ENCODE data around the gene CSNK1G1. TPM values are rescaled to one million over a fixed set of nuclear protein-coding genes. Genes with fewer than 3 reads are reported as not detected.
A peak's percentile ranks its signal among the peaks of the same experiment; 100 is the strongest.

CSNK1G1 gene
- total RNA-seq, 4 donors from 2014 or later = 19.1 to 50.0 (median 21.3) TPM

DNA sequence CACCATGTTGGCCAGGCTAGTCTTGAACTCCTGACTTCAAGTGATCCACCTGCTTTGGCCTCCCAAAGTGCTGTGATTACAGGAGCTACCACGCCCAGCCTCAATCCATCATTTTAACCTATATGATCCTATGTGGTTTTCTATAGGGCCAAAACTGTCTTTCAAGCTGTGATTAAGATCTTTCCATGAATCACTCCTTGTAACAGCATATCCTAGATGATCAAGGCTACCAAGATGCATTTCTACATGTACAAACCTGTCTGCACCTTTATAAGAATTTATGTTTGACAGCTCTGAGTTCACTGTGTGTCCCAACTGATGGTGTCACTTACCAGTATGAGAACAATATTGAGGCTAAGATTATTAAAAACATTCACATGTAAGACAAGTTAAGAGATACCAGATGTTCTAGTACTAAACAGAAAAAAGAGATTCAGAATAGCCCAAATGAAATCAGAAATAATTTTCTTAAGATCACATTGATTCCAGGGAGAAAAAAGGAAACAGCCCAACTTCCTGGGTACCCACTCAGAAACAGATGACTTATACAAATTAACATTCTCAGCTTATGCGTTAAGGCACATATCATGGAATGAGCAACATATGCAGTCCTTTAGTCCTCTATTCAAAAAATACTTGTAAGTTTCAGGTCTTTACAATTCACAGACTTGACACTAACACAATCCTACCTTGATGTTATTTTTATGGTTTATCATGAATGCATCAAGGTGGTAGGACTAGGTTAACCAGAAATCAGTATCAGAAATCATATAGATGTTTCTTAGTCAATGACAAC is 168.4 kb downstream of the CSNK1G1 start:
- no peak overlapping the region for H3K4me3 ChIP-seq (replicated peaks in 1 of 3)
- no peak for TF ChIP-seq POLR2A (IDR thresholded peaks at IDR 0.05)
- TF ChIP-seq, protein P1, sequence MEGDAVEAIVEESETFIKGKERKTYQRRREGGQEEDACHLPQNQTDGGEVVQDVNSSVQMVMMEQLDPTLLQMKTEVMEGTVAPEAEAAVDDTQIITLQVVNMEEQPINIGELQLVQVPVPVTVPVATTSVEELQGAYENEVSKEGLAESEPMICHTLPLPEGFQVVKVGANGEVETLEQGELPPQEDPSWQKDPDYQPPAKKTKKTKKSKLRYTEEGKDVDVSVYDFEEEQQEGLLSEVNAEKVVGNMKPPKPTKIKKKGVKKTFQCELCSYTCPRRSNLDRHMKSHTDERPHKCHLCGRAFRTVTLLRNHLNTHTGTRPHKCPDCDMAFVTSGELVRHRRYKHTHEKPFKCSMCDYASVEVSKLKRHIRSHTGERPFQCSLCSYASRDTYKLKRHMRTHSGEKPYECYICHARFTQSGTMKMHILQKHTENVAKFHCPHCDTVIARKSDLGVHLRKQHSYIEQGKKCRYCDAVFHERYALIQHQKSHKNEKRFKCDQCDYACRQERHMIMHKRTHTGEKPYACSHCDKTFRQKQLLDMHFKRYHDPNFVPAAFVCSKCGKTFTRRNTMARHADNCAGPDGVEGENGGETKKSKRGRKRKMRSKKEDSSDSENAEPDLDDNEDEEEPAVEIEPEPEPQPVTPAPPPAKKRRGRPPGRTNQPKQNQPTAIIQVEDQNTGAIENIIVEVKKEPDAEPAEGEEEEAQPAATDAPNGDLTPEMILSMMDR (IDR thresholded peaks at IDR 0.05) = no peak
- H3K27ac ChIP-seq = no peak overlapping the region
- 89 to 95% methylated on average over 2 of the region's 2 CpGs for WGBS, 2 donors
- DNase-seq = no peak
- H3K4me1 ChIP-seq = peaks cover 0 to 8% of the 10 kb centered on the region in 2 donors
- H3K9me3 ChIP-seq = no peaks in the 10 kb centered on the region
- intact Hi-C loops (cut with DNase I) = no loop called here
- no peaks in the 10 kb centered on the region for H3K36me3 ChIP-seq
- no peaks in the 10 kb centered on the region for H3K27me3 ChIP-seq

DNA sequence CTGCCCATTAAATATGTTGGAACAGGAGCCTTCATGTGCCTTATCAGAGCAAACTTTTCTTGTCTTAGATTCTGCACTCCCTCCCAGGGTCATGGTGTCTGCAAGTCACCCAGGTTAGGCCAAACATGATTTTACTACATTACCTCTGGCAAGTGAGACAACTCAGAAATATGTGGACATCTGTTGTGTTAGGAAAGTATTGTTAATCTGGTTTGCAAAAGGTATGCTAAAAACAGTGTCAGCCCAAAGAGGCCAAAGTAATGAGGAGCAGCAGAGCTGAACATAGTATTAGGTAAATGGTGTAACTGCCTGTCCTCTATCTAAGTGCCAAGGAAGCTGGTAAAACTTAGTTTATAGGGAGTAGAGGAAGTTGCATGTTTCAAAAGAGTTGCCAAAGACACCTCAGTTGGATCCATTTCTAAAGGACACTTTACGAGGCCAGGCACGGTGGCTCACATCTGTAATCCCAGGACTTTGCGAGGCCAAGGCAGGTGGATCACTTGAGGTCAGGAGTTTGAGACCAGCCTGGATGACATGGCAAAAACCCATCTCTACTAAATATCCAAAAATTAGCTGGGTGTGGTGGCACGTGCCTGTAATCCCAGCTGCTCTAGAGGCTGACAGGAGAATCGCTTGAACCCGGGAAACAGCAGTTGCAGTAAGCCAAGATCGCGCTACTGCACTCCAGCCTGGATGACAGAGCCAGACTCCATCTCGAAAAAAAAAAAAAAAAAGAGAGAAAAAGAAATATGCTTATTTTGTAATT is 170.6 kb downstream of the CSNK1G1 start:
- Histone ChIP-seq H3K36me3 (no peaks in the 10 kb centered on the region), H3K27ac (no peak overlapping the region), H3K4me1 (peaks cover 0 to 4% of the 10 kb centered on the region in 2 donors), H3K9me3 (no peaks in the 10 kb centered on the region), H3K27me3 (no peaks in the 10 kb centered on the region), H3K4me3 (replicated peaks in 1 of 3) (no peak overlapping the region)
- intact Hi-C loops (cut with DNase I) = no loop called here
- WGBS, 2 donors = 90 to 95% methylated on average over 9 of the region's 9 CpGs
- DNase-seq = no peak
- TF ChIP-seq, protein P1 (IDR thresholded peaks at IDR 0.05) = no peak
- no peak for TF ChIP-seq POLR2A (IDR thresholded peaks at IDR 0.05)

DNA sequence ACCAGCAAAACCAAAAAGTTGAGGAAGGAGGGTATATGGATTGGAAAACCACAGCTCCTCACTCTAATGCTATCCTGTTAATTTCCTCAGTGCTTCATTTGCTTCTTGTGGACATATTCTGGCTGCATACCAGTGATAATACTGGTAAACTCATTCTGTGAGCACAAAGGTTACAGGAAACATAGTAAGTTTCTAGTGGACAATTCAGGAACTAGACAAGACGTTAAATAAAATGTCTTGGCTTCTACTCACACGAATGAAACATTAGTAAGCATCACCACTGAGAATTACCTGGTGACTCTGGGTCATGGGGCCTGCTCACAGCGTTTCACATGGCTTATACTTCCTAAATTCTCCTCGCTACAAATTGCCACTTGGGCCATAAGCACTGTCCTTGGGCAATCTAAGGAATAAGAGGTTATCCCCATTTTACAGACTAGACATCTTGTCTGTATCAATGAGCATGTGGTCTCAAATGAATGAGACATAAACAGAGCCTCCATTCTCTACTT is 173.1 kb downstream of the CSNK1G1 start:
- H3K27ac ChIP-seq = no peak overlapping the region
- intact Hi-C loops (cut with DNase I) = no loop called here
- no peak for DNase-seq
- H3K4me1 ChIP-seq = peaks cover 0 to 6% of the 10 kb centered on the region in 2 donors
- H3K36me3 ChIP-seq = no peaks in the 10 kb centered on the region
- H3K9me3 ChIP-seq = no peaks in the 10 kb centered on the region
- no peaks in the 10 kb centered on the region for H3K27me3 ChIP-seq
- 83 to 95% methylated on average over 4 of the region's 4 CpGs for WGBS, 2 donors
- TF ChIP-seq POLR2A (IDR thresholded peaks at IDR 0.05) = no peak
- TF ChIP-seq, protein P1 (IDR thresholded peaks at IDR 0.05) = no peak
- H3K4me3 ChIP-seq (replicated peaks in 1 of 3) = no peak overlapping the region

DNA sequence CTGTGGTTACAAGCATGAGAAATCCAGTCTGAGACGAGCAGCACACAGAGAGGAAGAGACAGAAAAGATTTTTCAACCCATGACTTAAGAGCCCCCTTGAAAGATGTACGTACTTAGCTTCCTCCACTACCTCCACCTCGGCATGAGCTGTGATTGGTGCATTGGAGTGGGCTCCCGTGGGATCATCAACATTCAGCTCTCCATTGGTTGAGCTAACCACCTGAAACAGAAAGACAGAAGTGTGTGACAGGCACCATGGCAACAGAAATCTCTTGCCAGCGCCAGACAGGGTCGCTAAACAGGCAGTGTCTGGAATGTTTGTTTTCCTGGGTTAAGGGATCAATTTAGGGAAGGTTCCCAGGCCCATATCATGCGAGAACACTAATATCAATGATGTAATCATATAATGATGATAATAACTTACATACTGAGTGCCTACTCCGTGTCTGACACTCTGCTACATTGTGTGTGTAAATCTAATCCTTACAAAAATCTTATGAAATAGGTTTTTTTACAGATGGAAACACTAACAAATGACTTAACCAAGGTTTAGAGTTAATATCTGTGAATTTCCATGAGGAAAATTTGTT is 175.6 kb downstream of the CSNK1G1 start:
- DNase-seq = peak; percentile 56 to 69
- Histone ChIP-seq H3K4me1 (peaks cover 0 to 6% of the 10 kb centered on the region in 2 donors), H3K36me3 (no peaks in the 10 kb centered on the region), H3K27me3 (no peaks in the 10 kb centered on the region), H3K27ac (peak overlapping the region in 1 of 3 donors; percentile 28), H3K4me3 (replicated peaks in 1 of 3) (no peak overlapping the region), H3K9me3 (no peaks in the 10 kb centered on the region)
- intact Hi-C loops (cut with DNase I) = no loop called here
- no peak for TF ChIP-seq POLR2A (IDR thresholded peaks at IDR 0.05)
- TF ChIP-seq, protein P1 (IDR thresholded peaks at IDR 0.05) = no peak
- 32 to 45% methylated on average over 8 of the region's 8 CpGs for WGBS, 2 donors
